ENCODE results near the gene GRK1. TPM values are rescaled to one million over a fixed set of nuclear protein-coding genes. Genes with fewer than 3 reads are reported as not detected.
"Not testable (repeated sequence)": the region's sequence is repeated elsewhere in the genome, so short reads cannot be mapped to it uniquely, and the experiment has no call there.

GRK1 gene
- total RNA-seq, 2 experiments from 2014 or later: not detected

DNA sequence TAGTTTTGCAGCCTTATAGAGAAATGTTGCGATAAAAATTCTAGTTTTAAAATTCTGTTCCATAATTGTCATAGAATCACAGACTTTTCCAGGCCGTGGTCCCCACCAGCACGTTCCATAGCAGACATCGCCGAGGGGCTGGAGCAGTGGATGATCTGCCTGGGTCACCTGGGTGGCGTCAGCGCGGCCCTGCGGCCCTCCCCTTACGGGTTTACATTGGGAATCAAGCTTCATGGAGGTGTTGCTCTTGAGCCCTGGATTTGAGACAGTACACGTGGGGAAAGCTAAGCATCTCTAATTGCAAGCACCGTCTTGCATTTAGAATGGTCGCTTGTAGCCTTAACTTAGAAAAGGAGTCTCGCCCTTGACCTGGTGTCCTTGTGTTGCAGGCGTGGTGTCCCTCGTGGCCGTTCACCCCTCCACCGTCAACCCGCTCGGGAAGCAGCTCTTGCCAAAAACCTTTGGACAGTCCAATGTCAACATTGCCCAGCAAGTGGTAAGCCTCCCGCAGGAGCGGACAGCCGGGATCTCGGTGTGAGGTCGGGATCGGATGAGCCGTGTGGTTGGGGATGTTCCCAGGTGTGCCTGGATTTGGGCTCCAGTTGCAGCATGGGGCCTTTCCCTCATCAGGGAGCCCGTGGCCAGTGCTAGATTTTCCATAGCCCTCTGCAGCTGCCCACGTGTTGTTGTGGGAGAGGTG lies 44.1 kb upstream of the GRK1 start:
- H3K4me1 Mint-ChIP-seq (ENCODE audit: low read depth): peaks cover 6% of the 10 kb centered on the region
- no peak overlapping the region for H3K27ac Mint-ChIP-seq
- Histone ChIP-seq H3K36me3 (ENCODE audit: insufficient read depth, low read length) (peaks cover 12% of the 10 kb centered on the region), H3K27me3 (ENCODE audit: control insufficient read depth in 1 of 2, insufficient read depth in 2 of 2, low read length in 2 of 2) (no peaks in the 10 kb centered on the region), H3K9me3 (ENCODE audit: control insufficient read depth in 1 of 2, insufficient read depth in 1 of 2, low read length in 2 of 2) (peaks cover 0 to 5% of the 10 kb centered on the region in 2 experiments), H3K4me3 (ENCODE audit: low read length) (no peak overlapping the region), H3K4me1 (ENCODE audit: insufficient read depth, low read length) (no peaks in the 10 kb centered on the region), H3K27ac (ENCODE audit: low read depth in 1 of 2, low read length in 2 of 2) (no peak overlapping the region)
- ChIA-PET CTCF (no interaction called here), POLR2A (no interaction called here)
- no peaks in the 10 kb centered on the region for H3K27me3 Mint-ChIP-seq
- peaks cover 14% of the 10 kb centered on the region for H3K36me3 Mint-ChIP-seq (ENCODE audit: low read depth)
- ATAC-seq (ENCODE audit: poor library complexity) (no peak), DNase-seq (peak in 1 of 14 experiments; percentile 29)
- no peaks in the 10 kb centered on the region for H3K9me3 Mint-ChIP-seq
- H3K4me3 Mint-ChIP-seq: no peak overlapping the region
- intact Hi-C loops (cut with DNase I, micrococcal nuclease): no loop called here
- TF ChIP-seq, protein P1, sequence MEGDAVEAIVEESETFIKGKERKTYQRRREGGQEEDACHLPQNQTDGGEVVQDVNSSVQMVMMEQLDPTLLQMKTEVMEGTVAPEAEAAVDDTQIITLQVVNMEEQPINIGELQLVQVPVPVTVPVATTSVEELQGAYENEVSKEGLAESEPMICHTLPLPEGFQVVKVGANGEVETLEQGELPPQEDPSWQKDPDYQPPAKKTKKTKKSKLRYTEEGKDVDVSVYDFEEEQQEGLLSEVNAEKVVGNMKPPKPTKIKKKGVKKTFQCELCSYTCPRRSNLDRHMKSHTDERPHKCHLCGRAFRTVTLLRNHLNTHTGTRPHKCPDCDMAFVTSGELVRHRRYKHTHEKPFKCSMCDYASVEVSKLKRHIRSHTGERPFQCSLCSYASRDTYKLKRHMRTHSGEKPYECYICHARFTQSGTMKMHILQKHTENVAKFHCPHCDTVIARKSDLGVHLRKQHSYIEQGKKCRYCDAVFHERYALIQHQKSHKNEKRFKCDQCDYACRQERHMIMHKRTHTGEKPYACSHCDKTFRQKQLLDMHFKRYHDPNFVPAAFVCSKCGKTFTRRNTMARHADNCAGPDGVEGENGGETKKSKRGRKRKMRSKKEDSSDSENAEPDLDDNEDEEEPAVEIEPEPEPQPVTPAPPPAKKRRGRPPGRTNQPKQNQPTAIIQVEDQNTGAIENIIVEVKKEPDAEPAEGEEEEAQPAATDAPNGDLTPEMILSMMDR (IDR thresholded peaks at IDR 0.05): no peak

DNA sequence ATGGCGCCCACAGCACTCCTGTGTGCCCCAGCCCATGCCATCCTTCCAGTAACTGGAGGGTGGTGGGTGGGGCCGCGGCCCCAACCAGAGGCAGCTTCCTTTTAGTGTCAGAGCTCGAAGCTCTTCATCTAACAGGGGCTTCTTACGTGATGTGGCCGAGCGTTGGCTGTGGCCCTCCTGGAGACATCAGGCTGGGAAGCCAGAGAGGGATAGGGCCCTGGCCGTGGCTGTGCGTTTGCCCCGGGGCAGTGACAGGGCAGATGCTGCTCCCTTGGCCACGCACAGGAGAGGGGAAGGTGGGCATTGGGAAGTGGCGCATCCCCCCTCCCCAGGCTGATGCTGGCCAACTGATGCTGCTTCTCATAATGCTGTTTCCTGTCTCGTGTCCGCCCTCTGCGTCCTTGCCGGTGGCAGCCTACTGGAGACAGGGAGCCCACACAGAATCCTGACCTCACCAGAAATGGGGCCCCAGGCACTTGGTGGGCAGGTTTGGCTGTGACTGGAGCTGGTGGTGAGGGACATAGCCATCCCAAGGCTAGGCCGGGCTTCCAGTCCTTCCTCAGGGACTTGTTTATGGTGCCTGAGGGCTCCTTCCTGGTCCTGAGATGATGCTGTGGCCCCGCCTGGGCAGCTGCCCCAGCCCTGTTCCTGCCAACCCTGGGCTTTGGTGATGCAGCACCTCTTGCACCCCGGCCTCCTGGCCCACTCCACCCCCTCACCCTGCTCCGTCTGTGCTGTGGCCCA lies 43.4 kb upstream of the GRK1 start:
- intact Hi-C loops (cut with DNase I, micrococcal nuclease): no loop called here
- H3K27ac ChIP-seq (ENCODE audit: low read depth in 1 of 2, low read length in 2 of 2): no peak overlapping the region

DNA sequence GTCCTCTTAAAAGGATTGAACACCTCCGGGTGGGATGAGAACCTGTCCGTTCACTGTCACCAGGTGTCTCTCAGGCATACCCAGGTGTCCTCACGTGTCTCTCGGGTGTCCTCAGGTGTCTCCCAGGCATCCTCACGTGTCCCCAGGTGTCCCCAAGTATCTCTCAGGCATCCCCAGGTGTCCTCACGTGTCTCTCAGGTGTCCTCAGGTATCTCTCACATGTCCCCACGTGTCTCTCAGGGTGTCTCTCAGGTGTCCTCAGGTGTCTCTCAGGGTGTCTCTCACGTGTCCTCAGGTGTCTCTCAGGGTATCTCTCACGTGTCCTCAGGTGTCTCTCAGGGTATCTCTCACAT lies 42.8 kb upstream of the GRK1 start:
- Mint-ChIP-seq H3K9me3 (no peaks in the 10 kb centered on the region), H3K27me3 (no peaks in the 10 kb centered on the region), H3K4me1 (ENCODE audit: low read depth) (peaks cover 6% of the 10 kb centered on the region), H3K36me3 (ENCODE audit: low read depth) (peaks cover 14% of the 10 kb centered on the region), H3K4me3 (no peak overlapping the region), H3K27ac (no peak overlapping the region)
- H3K36me3 ChIP-seq (ENCODE audit: insufficient read depth, low read length): peaks cover 17% of the 10 kb centered on the region
- H3K9me3 ChIP-seq (ENCODE audit: control insufficient read depth in 1 of 2, insufficient read depth in 1 of 2, low read length in 2 of 2): peaks cover 0 to 5% of the 10 kb centered on the region in 2 experiments
- H3K27ac ChIP-seq (ENCODE audit: low read depth in 1 of 2, low read length in 2 of 2): no peak overlapping the region
- TF ChIP-seq, protein P1 (IDR thresholded peaks at IDR 0.05): no peak
- ChIA-PET CTCF (no interaction called here), POLR2A (no interaction called here)
- no peak overlapping the region for H3K4me3 ChIP-seq (ENCODE audit: low read length)
- ATAC-seq (ENCODE audit: poor library complexity): no peak
- no peaks in the 10 kb centered on the region for H3K27me3 ChIP-seq (ENCODE audit: control insufficient read depth in 1 of 2, insufficient read depth in 2 of 2, low read length in 2 of 2)
- H3K4me1 ChIP-seq (ENCODE audit: insufficient read depth, low read length): peaks cover 5% of the 10 kb centered on the region
- intact Hi-C loops (cut with DNase I, micrococcal nuclease): no loop called here
- peak in 1 of 14 experiments; percentile 29 for DNase-seq

More for the DNA sequence above, 43.4 kb upstream of the GRK1 start:
- Histone ChIP-seq H3K27me3 (ENCODE audit: control insufficient read depth in 1 of 2, insufficient read depth in 2 of 2, low read length in 2 of 2) (no peaks in the 10 kb centered on the region), H3K36me3 (ENCODE audit: insufficient read depth, low read length) (peaks cover 14% of the 10 kb centered on the region), H3K4me1 (ENCODE audit: insufficient read depth, low read length) (peaks cover 2% of the 10 kb centered on the region), H3K4me3 (ENCODE audit: low read length) (no peak overlapping the region), H3K9me3 (ENCODE audit: control insufficient read depth in 1 of 2, insufficient read depth in 1 of 2, low read length in 2 of 2) (peaks cover 0 to 5% of the 10 kb centered on the region in 2 experiments)
- Mint-ChIP-seq H3K4me3 (no peak overlapping the region), H3K9me3 (no peaks in the 10 kb centered on the region), H3K27ac (no peak overlapping the region), H3K27me3 (no peaks in the 10 kb centered on the region), H3K4me1 (ENCODE audit: low read depth) (peaks cover 6% of the 10 kb centered on the region), H3K36me3 (ENCODE audit: low read depth) (peaks cover 14% of the 10 kb centered on the region)
- ChIA-PET CTCF (no interaction called here), POLR2A (no interaction called here)
- TF ChIP-seq, protein P1 (IDR thresholded peaks at IDR 0.05): no peak
- no peak for ATAC-seq (ENCODE audit: poor library complexity)
- peak in 1 of 14 experiments; percentile 25 for DNase-seq

DNA sequence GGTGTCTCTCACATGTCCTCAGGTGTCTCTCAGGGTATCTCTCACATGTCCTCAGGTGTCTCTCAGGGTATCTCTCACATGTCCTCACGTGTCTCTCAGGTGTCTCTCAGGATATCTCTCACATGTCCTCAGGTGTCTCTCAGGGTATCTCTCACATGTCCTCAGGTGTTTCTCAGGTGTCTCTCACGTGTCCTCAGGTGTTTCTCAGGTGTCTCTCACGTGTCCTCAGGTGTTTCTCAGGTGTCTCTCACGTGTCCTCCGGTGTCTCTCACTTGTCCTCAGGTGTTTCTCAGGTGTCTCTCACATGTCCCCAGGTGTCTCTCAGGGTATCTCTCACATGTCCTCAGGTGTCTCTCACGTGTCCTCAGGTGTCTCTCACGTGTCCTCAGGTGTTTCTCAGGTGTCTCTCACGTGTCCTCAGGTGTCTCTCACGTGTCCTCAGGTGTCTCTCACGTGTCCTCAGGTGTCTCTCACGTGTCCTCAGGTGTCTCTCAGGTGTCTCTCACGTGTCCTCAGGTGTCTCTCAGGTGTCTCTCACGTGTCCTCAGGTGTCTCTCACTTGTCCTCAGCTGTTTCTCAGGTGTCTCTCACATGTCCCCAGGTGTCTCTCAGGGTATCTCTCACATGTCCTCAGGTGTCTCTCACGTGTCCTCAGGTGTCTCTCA lies 42.2 kb upstream of the GRK1 start:
- H3K27me3 Mint-ChIP-seq; intact Hi-C loops (cut with DNase I, micrococcal nuclease); H3K27me3 ChIP-seq (ENCODE audit: control insufficient read depth in 1 of 2, insufficient read depth in 2 of 2, low read length in 2 of 2); H3K27ac ChIP-seq (ENCODE audit: low read depth in 1 of 2, low read length in 2 of 2); ATAC-seq (ENCODE audit: poor library complexity); POLR2A ChIA-PET; H3K4me1 Mint-ChIP-seq (ENCODE audit: low read depth); CTCF ChIA-PET; DNase-seq; H3K4me3 Mint-ChIP-seq; H3K27ac Mint-ChIP-seq; H3K9me3 Mint-ChIP-seq; H3K4me1 ChIP-seq (ENCODE audit: insufficient read depth, low read length); H3K4me3 ChIP-seq (ENCODE audit: low read length); H3K9me3 ChIP-seq (ENCODE audit: control insufficient read depth in 1 of 2, insufficient read depth in 1 of 2, low read length in 2 of 2): not testable (repeated sequence)
- peaks cover 22% of the 10 kb centered on the region for H3K36me3 ChIP-seq (ENCODE audit: insufficient read depth, low read length)
- peaks cover 19% of the 10 kb centered on the region for H3K36me3 Mint-ChIP-seq (ENCODE audit: low read depth)
